Kidney (tissue), 14 donors: ENCODE measurements around the gene LARP4. TPM values are rescaled to one million over a fixed set of nuclear protein-coding genes. Genes with fewer than 3 reads are reported as not detected.

Source experiments
- DNase-seq, 5 donors: peaks; one replicate each; pipeline ENCODE4 v3.0.0-alpha.2; 2013 to 2020
- FAIRE-seq: peaks from 2 replicates; lab custom pipeline; 2012; peaks lifted over from hg19 to GRCh38; lab: Jason Lieb, UNC
- H3K27ac ChIP-seq, 2 donors: one replicate each; pipeline ENCODE4 v1.7.0; 2013; ENCODE audit warnings: low read depth in 2 of 2, low read length in 2 of 2, inconsistent platforms in 1 of 2
- H3K27me3 ChIP-seq: one replicate; pipeline ENCODE4 v1.7.1; 2013; ENCODE audit warnings: low read length, inconsistent platforms; ENCODE audit not compliant: control insufficient read depth, insufficient read depth
- H3K36me3 ChIP-seq, 3 donors: one replicate each; pipeline versions ENCODE4 v1.7.0 to v1.7.1; 2013; ENCODE audit warnings: low read length in 3 of 3, control low read depth in 1 of 3, inconsistent platforms in 1 of 3; ENCODE audit not compliant: insufficient read depth in 3 of 3, control insufficient read depth in 2 of 3
- H3K4me1 ChIP-seq, 3 donors: one replicate each; pipeline versions ENCODE4 v1.7.0 to v1.7.1; 2013; ENCODE audit warnings: low read length in 3 of 3, inconsistent platforms in 1 of 3, low read depth in 1 of 3; ENCODE audit not compliant: control insufficient read depth in 2 of 3, insufficient read depth in 2 of 3
- H3K4me3 ChIP-seq, 3 donors: one replicate each; pipeline versions ENCODE4 v1.7.0 to v1.8.1; 2013; ENCODE audit warnings: low read length in 3 of 3, control low read depth in 1 of 3, inconsistent platforms in 1 of 3
- H3K9ac ChIP-seq, 3 donors: one replicate each; pipeline versions ENCODE4 v1.7.0 to v1.7.1; 2013; ENCODE audit warnings: low read length in 3 of 3, control low read depth in 1 of 3, inconsistent platforms in 1 of 3
- H3K9me3 ChIP-seq, 3 donors: one replicate each; pipeline versions ENCODE4 v1.7.0 to v1.7.1; 2013; ENCODE audit warnings: low read length in 3 of 3, control low read depth in 1 of 3, inconsistent platforms in 1 of 3; ENCODE audit not compliant: control insufficient read depth in 2 of 3, insufficient read depth in 1 of 3
- intact Hi-C: fragments of 100-400 bp; cut with DNase I; formaldehyde crosslinking; loops from one replicate; pipeline ENCODE4 v1.11.1; 2022
- polyA plus RNA-seq: library from polyadenylated mRNA; stranded (reverse); fragments of 350-450 nt; fragmentation: Illumina TruSeq; extraction: RNeasy Lipid Tissue Mini Kit (QIAGEN cat#74804); gene quantifications from one replicate; pipeline ENCODE4 v1.2.3, GENCODE V29; 2014; ENCODE audit warnings: low read depth, low replicate concordance; ENCODE audit not compliant: insufficient read depth
- total RNA-seq: library from RNA; stranded (reverse); fragmentation: NEBNext Ultra II Directional; extraction: Animal tissue kit (Norgen Biotek cat#: 25700); gene quantifications from one replicate; pipeline ENCODE4 v1.2.1, GENCODE V29; 2021
- TF ChIP-seq, protein P1 (sequence below): IDR thresholded peaks from 3 replicates; pipeline ENCODE4 v1.5.1; 2012; ENCODE audit warnings: mild to moderate bottlenecking, moderate library complexity, borderline replicate concordance; ENCODE audit not compliant: insufficient read depth; ENCODE audit errors: extremely low read depth
- donor health status: control.
- donor health status: control.
- donor health status: control.
- donor health status: control.
- donor health status: control.
- donor health status: DM: yes; HTN: yes; CAD: no.
- donor health status: Normal renal cell carcinoma (clear cell type).

The LARP4 gene
- total and polyA plus RNA-seq, 2 donors from 2014 or later = 17.1 to 56.1 TPM

DNA sequence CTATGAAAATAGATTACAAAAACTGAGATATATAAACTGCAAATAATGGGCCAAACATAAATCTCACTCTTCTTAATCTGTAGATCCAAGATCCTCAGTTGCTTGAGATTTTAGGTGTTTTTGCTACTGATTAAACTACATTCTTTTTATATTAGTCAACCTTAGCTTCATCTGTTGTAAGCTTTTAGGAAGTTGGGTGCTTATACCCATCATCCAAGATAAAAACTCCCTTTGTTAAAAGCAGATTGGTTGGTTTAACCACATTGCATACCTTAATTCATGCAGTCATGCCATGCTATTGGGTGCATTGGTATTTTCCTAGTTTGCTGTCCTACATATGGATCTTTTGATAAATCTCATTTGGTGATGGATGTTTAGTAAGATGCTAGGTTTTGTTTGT lies 57.9 kb downstream of the LARP4 start:
- Histone ChIP-seq H3K27ac (no peak overlapping the region), H3K27me3 (no peaks in the 10 kb centered on the region), H3K4me3 (no peak overlapping the region), H3K9me3 (no peaks in the 10 kb centered on the region), H3K9ac (no peak overlapping the region), H3K4me1 (no peaks in the 10 kb centered on the region), H3K36me3 (peaks cover 5 to 19% (median 6%) of the 10 kb centered on the region in 3 donors)
- intact Hi-C loops = no loop called here
- TF ChIP-seq, protein P1, sequence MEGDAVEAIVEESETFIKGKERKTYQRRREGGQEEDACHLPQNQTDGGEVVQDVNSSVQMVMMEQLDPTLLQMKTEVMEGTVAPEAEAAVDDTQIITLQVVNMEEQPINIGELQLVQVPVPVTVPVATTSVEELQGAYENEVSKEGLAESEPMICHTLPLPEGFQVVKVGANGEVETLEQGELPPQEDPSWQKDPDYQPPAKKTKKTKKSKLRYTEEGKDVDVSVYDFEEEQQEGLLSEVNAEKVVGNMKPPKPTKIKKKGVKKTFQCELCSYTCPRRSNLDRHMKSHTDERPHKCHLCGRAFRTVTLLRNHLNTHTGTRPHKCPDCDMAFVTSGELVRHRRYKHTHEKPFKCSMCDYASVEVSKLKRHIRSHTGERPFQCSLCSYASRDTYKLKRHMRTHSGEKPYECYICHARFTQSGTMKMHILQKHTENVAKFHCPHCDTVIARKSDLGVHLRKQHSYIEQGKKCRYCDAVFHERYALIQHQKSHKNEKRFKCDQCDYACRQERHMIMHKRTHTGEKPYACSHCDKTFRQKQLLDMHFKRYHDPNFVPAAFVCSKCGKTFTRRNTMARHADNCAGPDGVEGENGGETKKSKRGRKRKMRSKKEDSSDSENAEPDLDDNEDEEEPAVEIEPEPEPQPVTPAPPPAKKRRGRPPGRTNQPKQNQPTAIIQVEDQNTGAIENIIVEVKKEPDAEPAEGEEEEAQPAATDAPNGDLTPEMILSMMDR = no peak
- FAIRE-seq (no peak), DNase-seq (no peak)

GRCh38 chr12:50467439-50467838 lies 66.8 kb downstream of the LARP4 start:
- H3K27me3 ChIP-seq = no peaks in the 10 kb centered on the region
- no peaks in the 10 kb centered on the region for H3K9me3 ChIP-seq
- FAIRE-seq (no peak), DNase-seq (no peak)
- no peak overlapping the region for H3K27ac ChIP-seq
- H3K4me3 ChIP-seq = no peak overlapping the region
- H3K9ac ChIP-seq = no peak overlapping the region
- intact Hi-C loops = no loop called here
- H3K4me1 ChIP-seq = no peaks in the 10 kb centered on the region
- TF ChIP-seq, protein P1 = no peak
- peaks cover 8 to 17% (median 16%) of the 10 kb centered on the region in 3 donors for H3K36me3 ChIP-seq

DNA sequence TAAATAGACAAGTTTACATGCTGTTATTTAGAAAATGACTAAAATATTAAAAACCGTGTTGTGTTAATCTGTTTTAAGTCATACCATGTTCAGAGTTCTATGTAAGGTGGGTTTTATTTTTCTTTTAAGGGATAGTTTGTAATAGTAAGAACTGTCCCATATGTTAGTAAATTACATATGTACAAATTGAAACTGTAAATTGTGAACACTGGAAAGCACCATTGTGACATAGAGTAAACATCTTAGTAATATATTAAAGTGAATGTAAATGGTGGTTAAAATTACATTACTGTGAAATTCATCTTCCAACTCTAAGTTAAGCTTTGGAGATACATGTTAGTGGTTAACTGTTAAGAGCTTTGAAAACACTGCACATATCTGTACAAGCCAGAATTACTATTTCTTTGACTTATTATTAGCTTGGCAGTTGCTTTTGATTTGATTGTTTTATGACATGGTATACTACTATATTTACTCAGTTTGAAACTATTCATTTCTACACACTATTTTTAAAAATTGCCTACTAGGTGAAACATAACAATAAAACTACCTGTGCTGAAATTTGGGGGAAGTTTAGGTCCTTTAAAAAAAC lies 76.7 kb downstream of the LARP4 start:
- FAIRE-seq = no peak
- TF ChIP-seq, protein P1 = no peak
- Histone ChIP-seq H3K36me3 (peaks cover 5 to 36% (median 13%) of the 10 kb centered on the region in 3 donors), H3K27ac (no peak overlapping the region), H3K4me1 (no peaks in the 10 kb centered on the region), H3K4me3 (no peak overlapping the region), H3K27me3 (no peaks in the 10 kb centered on the region), H3K9me3 (no peaks in the 10 kb centered on the region), H3K9ac (no peak overlapping the region)
- intact Hi-C loops = no loop called here
- DNase-seq = no peak

DNA sequence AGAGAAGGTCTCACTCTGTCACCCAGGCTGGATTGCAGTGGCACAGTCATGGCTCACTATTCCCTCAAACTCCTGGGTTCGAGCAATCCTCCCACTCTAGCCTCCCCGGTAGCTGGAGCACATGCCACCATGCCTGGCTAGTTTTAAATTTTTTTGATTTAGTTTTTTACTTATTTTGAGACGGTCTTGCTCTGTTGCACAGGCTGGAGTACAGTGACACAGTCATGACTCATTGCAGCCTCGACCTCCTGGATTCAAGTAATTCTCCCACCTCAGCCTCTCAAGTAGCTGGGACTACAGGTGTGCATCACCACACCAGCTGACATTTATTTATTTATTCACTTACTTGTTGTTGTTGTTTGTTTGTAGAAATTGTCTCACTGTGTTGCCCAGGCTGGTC lies 81.9 kb downstream of the LARP4 start:
- DNase-seq (no peak), FAIRE-seq (no peak)
- intact Hi-C loops = no loop called here
- no peak overlapping the region for H3K27ac ChIP-seq
- no peaks in the 10 kb centered on the region for H3K4me1 ChIP-seq
- H3K9ac ChIP-seq = no peak overlapping the region
- H3K4me3 ChIP-seq = no peak overlapping the region
- H3K9me3 ChIP-seq = no peaks in the 10 kb centered on the region
- H3K27me3 ChIP-seq = no peaks in the 10 kb centered on the region
- H3K36me3 ChIP-seq = no peaks in the 10 kb centered on the region
- TF ChIP-seq, protein P1 = no peak
